HFF-Myc (cell line): Measurements from ENCODE around the gene ZDHHC12.

ENCODE experiments used
- DNase-seq: peaks from one replicate; pipeline ENCODE4 v3.0.0-alpha.2; 2011; ENCODE audit warnings: low read depth; ENCODE audit errors: extremely low read depth
- H3K4me3 ChIP-seq: replicated peaks from 2 replicates; pipeline ENCODE4 v1.5.1; 2011; ENCODE audit warnings: low read depth, mild to moderate bottlenecking, control low read depth, low read length
- CTCF ChIP-seq: IDR thresholded peaks from 2 replicates; pipeline ENCODE4 v1.5.1; 2012; ENCODE audit warnings: mild to moderate bottlenecking, low read depth, low read length, control low read depth; ENCODE audit errors: missing control alignments

ZDHHC12 gene

GRCh38 chr9:128731691-128732090 lies 7.8 kb upstream of the ZDHHC12 start:
- no peak for TF ChIP-seq CTCF
- no peak for DNase-seq
- no peak overlapping the region for H3K4me3 ChIP-seq

- TF ChIP-seq CTCF: no peak
These were observed 7.2 kb upstream of the ZDHHC12 start for GRCh38 chr9:128731093-128731492.

GRCh38 chr9:128729766-128730517 lies 6.0 kb upstream of the ZDHHC12 start:
- no peak for TF ChIP-seq CTCF
- no peak for DNase-seq

More at GRCh38 chr9:128731093-128731492, 7.2 kb upstream of the ZDHHC12 start:
- H3K4me3 ChIP-seq: no peak overlapping the region
- DNase-seq: no peak

GRCh38 chr9:128729302-128729701 lies 5.4 kb upstream of the ZDHHC12 start:
- TF ChIP-seq CTCF: no peak
- H3K4me3 ChIP-seq: no peak overlapping the region
- DNase-seq: no peak

More at GRCh38 chr9:128729766-128730517, 6.0 kb upstream of the ZDHHC12 start:
- no peak overlapping the region for H3K4me3 ChIP-seq

- no peak overlapping the region for H3K4me3 ChIP-seq
- DNase-seq: no peak
- no peak for TF ChIP-seq CTCF
These were observed 4.4 kb upstream of the ZDHHC12 start for GRCh38 chr9:128728298-128728697.

GRCh38 chr9:128727640-128728248 lies 3.8 kb upstream of the ZDHHC12 start:
- no peak for TF ChIP-seq CTCF
- no peak overlapping the region for H3K4me3 ChIP-seq
- DNase-seq: no peak

GRCh38 chr9:128724744-128725211 lies 851 bp upstream of the ZDHHC12 start:
- peak; percentile 65 for DNase-seq
- TF ChIP-seq CTCF: no peak
- peak overlapping the region; percentile 52 for H3K4me3 ChIP-seq
